Measurements from ENCODE around the gene TNS2.

Gene TNS2

GRCh38 chr12:53076461-53076860 lies 26.6 kb downstream of the TNS2 start:
- TF ChIP-seq ZNF623 (tag by site-specific recombination; IDR thresholded peaks at IDR 0.05) (no peak), YY2 (tag by site-specific recombination; IDR thresholded peaks at IDR 0.05) (no peak), ZNF121 (tag by site-specific recombination; IDR thresholded peaks at IDR 0.05) (no peak), ZFHX2 (tag by site-specific recombination; conservative IDR thresholded peaks at IDR 0.05) (no peak), ATF2 (tag by site-specific recombination; IDR thresholded peaks at IDR 0.05; ENCODE audit: low read depth) (no peak), SALL2 (tag by site-specific recombination; IDR thresholded peaks at IDR 0.05; ENCODE audit: borderline replicate concordance) (no peak), ZNF792 (tag by site-specific recombination; IDR thresholded peaks at IDR 0.05) (no peak), ZNF654 (tag by site-specific recombination; IDR thresholded peaks at IDR 0.05; ENCODE audit: low read depth) (no peak), SP2 (tag by site-specific recombination; IDR thresholded peaks at IDR 0.05) (no peak), ZNF24 (tag by site-specific recombination; IDR thresholded peaks at IDR 0.05) (no peak), ZSCAN30 (tag by site-specific recombination; IDR thresholded peaks at IDR 0.05) (no peak), ZNF169 (tag by site-specific recombination; IDR thresholded peaks at IDR 0.05) (no peak), ZBTB6 (tag by site-specific recombination; IDR thresholded peaks at IDR 0.05) (no peak), EGR2 (tag by site-specific recombination; IDR thresholded peaks at IDR 0.05; ENCODE audit: low read depth) (no peak), ZNF645 (tag by site-specific recombination; IDR thresholded peaks at IDR 0.05) (no peak), ZBTB1 (tag by site-specific recombination; IDR thresholded peaks at IDR 0.05) (no peak)
- TF ChIP-seq, protein P1, sequence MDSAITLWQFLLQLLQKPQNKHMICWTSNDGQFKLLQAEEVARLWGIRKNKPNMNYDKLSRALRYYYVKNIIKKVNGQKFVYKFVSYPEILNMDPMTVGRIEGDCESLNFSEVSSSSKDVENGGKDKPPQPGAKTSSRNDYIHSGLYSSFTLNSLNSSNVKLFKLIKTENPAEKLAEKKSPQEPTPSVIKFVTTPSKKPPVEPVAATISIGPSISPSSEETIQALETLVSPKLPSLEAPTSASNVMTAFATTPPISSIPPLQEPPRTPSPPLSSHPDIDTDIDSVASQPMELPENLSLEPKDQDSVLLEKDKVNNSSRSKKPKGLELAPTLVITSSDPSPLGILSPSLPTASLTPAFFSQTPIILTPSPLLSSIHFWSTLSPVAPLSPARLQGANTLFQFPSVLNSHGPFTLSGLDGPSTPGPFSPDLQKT (IDR thresholded peaks at IDR 0.05; ENCODE audit: borderline replicate concordance, low read depth, low read length): no peak
- TF ChIP-seq, protein P2, sequence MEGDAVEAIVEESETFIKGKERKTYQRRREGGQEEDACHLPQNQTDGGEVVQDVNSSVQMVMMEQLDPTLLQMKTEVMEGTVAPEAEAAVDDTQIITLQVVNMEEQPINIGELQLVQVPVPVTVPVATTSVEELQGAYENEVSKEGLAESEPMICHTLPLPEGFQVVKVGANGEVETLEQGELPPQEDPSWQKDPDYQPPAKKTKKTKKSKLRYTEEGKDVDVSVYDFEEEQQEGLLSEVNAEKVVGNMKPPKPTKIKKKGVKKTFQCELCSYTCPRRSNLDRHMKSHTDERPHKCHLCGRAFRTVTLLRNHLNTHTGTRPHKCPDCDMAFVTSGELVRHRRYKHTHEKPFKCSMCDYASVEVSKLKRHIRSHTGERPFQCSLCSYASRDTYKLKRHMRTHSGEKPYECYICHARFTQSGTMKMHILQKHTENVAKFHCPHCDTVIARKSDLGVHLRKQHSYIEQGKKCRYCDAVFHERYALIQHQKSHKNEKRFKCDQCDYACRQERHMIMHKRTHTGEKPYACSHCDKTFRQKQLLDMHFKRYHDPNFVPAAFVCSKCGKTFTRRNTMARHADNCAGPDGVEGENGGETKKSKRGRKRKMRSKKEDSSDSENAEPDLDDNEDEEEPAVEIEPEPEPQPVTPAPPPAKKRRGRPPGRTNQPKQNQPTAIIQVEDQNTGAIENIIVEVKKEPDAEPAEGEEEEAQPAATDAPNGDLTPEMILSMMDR (tag by site-specific recombination; IDR thresholded peaks at IDR 0.05): no peak
- TF ChIP-seq, protein P3, sequence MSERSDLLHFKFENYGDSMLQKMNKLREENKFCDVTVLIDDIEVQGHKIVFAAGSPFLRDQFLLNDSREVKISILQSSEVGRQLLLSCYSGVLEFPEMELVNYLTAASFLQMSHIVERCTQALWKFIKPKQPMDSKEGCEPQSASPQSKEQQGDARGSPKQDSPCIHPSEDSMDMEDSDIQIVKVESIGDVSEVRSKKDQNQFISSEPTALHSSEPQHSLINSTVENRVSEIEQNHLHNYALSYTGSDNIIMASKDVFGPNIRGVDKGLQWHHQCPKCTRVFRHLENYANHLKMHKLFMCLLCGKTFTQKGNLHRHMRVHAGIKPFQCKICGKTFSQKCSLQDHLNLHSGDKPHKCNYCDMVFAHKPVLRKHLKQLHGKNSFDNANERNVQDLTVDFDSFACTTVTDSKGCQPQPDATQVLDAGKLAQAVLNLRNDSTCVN (tag by site-specific recombination; optimal IDR thresholded peaks at IDR 0.05): no peak
- ChIA-PET POLR2A (no interaction called here), CTCF (interaction anchor here (1.4 to 7.0 kb wide), 2 partner anchors 11 to 26 kb away, joined by 6 to 78 read pairs; partner anchors contain the start of gene SOAT2)
- H3K36me3 ChIP-seq (ENCODE audit: control insufficient read depth in 2 of 2, insufficient read depth in 1 of 2, low read length in 2 of 2): peaks cover 0 to 43% of the 10 kb centered on the region in 2 experiments; a peak in 2 of 3 replicates
- H3K27ac ChIP-seq (ENCODE audit: extremely low read depth, low read depth, low read length): no peak overlapping the region
- H3K9me3 ChIP-seq (ENCODE audit: control insufficient read depth, insufficient read depth, low read depth, low read length): no peaks in the 10 kb centered on the region
- H3K4me1 ChIP-seq (ENCODE audit: control insufficient read depth, insufficient read depth, low read length): peaks cover 4% of the 10 kb centered on the region; the same call in 1 of the 2 replicates
- no peak overlapping the region for H3K4me3 ChIP-seq (ENCODE audit: low read depth, low read length)
